ENCODE data around the gene MMP2.
A peak's percentile ranks its signal among the peaks of the same experiment; 100 is the strongest.

MMP2 gene

GRCh38 chr16:55452996-55453395 lies 26.0 kb upstream of the MMP2 start:
- in situ Hi-C loops (cut with HindIII; ENCODE audit: low sequenced_read_pairs), result no loop called here
- TF ChIP-seq CTCF (IDR thresholded peaks at IDR 0.05; ENCODE audit: low read depth, low read length), result no peak
- DNase-seq (ENCODE audit: low read depth, low spot score), result no peak

GRCh38 chr16:55453909-55454308 lies 25.1 kb upstream of the MMP2 start:
- in situ Hi-C loops (cut with HindIII; ENCODE audit: low sequenced_read_pairs), result no loop called here
- DNase-seq (ENCODE audit: low read depth, low spot score), result no peak
- no peak overlapping the region for H3K4me3 ChIP-seq (ENCODE audit: low read depth, low read length)
- TF ChIP-seq CTCF (IDR thresholded peaks at IDR 0.05; ENCODE audit: low read depth, low read length), result no peak

More at GRCh38 chr16:55452996-55453395, 26.0 kb upstream of the MMP2 start:
- no peak overlapping the region for H3K4me3 ChIP-seq (ENCODE audit: low read depth, low read length)

GRCh38 chr16:55454861-55455260 lies 24.1 kb upstream of the MMP2 start:
- no peak for DNase-seq (ENCODE audit: low read depth, low spot score)
- no peak for TF ChIP-seq CTCF (IDR thresholded peaks at IDR 0.05; ENCODE audit: low read depth, low read length)
- in situ Hi-C loops (cut with HindIII; ENCODE audit: low sequenced_read_pairs), result no loop called here
- no peak overlapping the region for H3K4me3 ChIP-seq (ENCODE audit: low read depth, low read length)

- in situ Hi-C loops (cut with HindIII; ENCODE audit: low sequenced_read_pairs), result no loop called here
These were observed 16.8 kb upstream of the MMP2 start for GRCh38 chr16:55462241-55462640.

GRCh38 chr16:55464375-55464774 lies 14.6 kb upstream of the MMP2 start:
- H3K4me3 ChIP-seq (ENCODE audit: low read depth, low read length), result no peak overlapping the region
- in situ Hi-C loops (cut with HindIII; ENCODE audit: low sequenced_read_pairs), result no loop called here
- DNase-seq (ENCODE audit: low read depth, low spot score), result no peak
- TF ChIP-seq CTCF (IDR thresholded peaks at IDR 0.05; ENCODE audit: low read depth, low read length), result no peak

More at GRCh38 chr16:55462241-55462640, 16.8 kb upstream of the MMP2 start:
- TF ChIP-seq CTCF (IDR thresholded peaks at IDR 0.05; ENCODE audit: low read depth, low read length), result no peak
- H3K4me3 ChIP-seq (ENCODE audit: low read depth, low read length), result no peak overlapping the region
- DNase-seq (ENCODE audit: low read depth, low spot score), result no peak

GRCh38 chr16:55465077-55465896 lies 13.7 kb upstream of the MMP2 start:
- in situ Hi-C loops (cut with HindIII; ENCODE audit: low sequenced_read_pairs), result no loop called here
- TF ChIP-seq CTCF (IDR thresholded peaks at IDR 0.05; ENCODE audit: low read depth, low read length), result peak; percentile 98
- DNase-seq (ENCODE audit: low read depth, low spot score), result peak; percentile 86
- peak overlapping the region; percentile 13 for H3K4me3 ChIP-seq (ENCODE audit: low read depth, low read length)
